HEK293 (cell line): ENCODE results near the gene HSPH1.

ENCODE experiments used
- HOXA7 ChIP-seq: sonication (generic); formaldehyde crosslinking; IDR thresholded peaks from 2 replicates; pipeline ENCODE4 v1.8.1; 2022; ENCODE audit warnings: missing genetic modification reagents, borderline replicate concordance
- KLF8 ChIP-seq: fragments of 450-650 bp; formaldehyde crosslinking; IDR thresholded peaks from 2 replicates; pipeline ENCODE4 v1.5.1; 2016; ENCODE audit warnings: missing biosample characterization, missing genetic modification characterization
- ZEB2 ChIP-seq: fragments of 450-650 bp; formaldehyde crosslinking; IDR thresholded peaks from 2 replicates; pipeline ENCODE4 v1.5.1; 2016; ENCODE audit warnings: missing biosample characterization, missing genetic modification characterization
- ZNF133 ChIP-seq: fragments of 450-650 bp; formaldehyde crosslinking; IDR thresholded peaks from 2 replicates; pipeline ENCODE4 v1.5.1; 2016; ENCODE audit warnings: missing biosample characterization, missing genetic modification characterization
- ZNF140 ChIP-seq: fragments of 450-650 bp; formaldehyde crosslinking; IDR thresholded peaks from 2 replicates; pipeline ENCODE4 v1.5.1; 2016; ENCODE audit warnings: missing biosample characterization, missing genetic modification characterization
- ZNF2 ChIP-seq: fragments of 450-650 bp; formaldehyde crosslinking; IDR thresholded peaks from 2 replicates; pipeline ENCODE4 v1.5.1; 2016; ENCODE audit warnings: missing biosample characterization, missing genetic modification characterization
- TF ChIP-seq, protein P1 (sequence below): fragments of 450-650 bp; formaldehyde crosslinking; IDR thresholded peaks from 2 replicates; pipeline ENCODE4 v1.5.1; 2016; ENCODE audit warnings: missing biosample characterization, missing genetic modification characterization

DNA sequence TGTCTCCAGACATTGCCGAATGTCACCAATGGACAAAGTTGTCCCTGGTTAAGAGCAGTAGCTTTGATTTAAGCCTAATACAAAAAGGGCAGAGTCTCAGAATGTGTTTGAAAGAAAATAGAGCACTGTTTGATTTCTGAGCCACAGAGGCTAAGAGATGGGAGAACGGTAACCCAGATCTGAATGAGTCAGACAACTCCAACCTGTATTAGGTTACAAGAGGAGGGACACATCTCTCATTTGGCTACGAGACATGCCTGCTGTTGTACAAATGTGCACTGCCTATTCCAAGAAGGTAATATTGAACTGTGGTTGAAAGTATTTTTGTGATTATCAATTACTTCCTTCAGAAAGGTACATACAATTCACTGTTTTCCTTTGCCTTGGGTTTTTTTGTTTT lies 4.9 kb upstream of the HSPH1 start:
- TF ChIP-seq, protein P1, sequence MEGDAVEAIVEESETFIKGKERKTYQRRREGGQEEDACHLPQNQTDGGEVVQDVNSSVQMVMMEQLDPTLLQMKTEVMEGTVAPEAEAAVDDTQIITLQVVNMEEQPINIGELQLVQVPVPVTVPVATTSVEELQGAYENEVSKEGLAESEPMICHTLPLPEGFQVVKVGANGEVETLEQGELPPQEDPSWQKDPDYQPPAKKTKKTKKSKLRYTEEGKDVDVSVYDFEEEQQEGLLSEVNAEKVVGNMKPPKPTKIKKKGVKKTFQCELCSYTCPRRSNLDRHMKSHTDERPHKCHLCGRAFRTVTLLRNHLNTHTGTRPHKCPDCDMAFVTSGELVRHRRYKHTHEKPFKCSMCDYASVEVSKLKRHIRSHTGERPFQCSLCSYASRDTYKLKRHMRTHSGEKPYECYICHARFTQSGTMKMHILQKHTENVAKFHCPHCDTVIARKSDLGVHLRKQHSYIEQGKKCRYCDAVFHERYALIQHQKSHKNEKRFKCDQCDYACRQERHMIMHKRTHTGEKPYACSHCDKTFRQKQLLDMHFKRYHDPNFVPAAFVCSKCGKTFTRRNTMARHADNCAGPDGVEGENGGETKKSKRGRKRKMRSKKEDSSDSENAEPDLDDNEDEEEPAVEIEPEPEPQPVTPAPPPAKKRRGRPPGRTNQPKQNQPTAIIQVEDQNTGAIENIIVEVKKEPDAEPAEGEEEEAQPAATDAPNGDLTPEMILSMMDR: no peak
- TF ChIP-seq ZNF133: no peak
- no peak for TF ChIP-seq ZEB2
- no peak for TF ChIP-seq KLF8 (tag by site-specific recombination)
- no peak for TF ChIP-seq ZNF140 (tag by site-specific recombination)
- no peak for TF ChIP-seq ZNF2
- TF ChIP-seq HOXA7 (CRISPR knock-in tag): no peak
